IMR-90 (cell line): Measurements from ENCODE around the gene GGA3.
"Not testable (repeated sequence)": the region's sequence is repeated elsewhere in the genome, so short reads cannot be mapped to it uniquely, and the experiment has no call there.

ENCODE experiments used
- ELK1 ChIP-seq: fragments of 150-350 bp; IDR thresholded peaks from 2 replicates; pipeline ENCODE4 v1.6.1; 2016; ENCODE audit warnings: low read depth, mild to moderate bottlenecking, low read length, moderate library complexity, borderline replicate concordance
- RAD21 ChIP-seq: IDR thresholded peaks from 2 replicates; pipeline ENCODE4 v1.6.1; 2012; ENCODE audit warnings: low read length, improper control_type of control experiment
- RFX5 ChIP-seq: IDR thresholded peaks from 2 replicates; pipeline ENCODE4 v1.8.0; 2012; ENCODE audit warnings: low read depth, mild to moderate bottlenecking, low read length, moderate library complexity
- TF ChIP-seq, protein P1 (sequence below): conservative IDR thresholded peaks from 2 replicates; pipeline ENCODE4 v1.5.1; 2012; ENCODE audit warnings: mild to moderate bottlenecking, low read depth, low read length, improper control_type of control experiment

DNA sequence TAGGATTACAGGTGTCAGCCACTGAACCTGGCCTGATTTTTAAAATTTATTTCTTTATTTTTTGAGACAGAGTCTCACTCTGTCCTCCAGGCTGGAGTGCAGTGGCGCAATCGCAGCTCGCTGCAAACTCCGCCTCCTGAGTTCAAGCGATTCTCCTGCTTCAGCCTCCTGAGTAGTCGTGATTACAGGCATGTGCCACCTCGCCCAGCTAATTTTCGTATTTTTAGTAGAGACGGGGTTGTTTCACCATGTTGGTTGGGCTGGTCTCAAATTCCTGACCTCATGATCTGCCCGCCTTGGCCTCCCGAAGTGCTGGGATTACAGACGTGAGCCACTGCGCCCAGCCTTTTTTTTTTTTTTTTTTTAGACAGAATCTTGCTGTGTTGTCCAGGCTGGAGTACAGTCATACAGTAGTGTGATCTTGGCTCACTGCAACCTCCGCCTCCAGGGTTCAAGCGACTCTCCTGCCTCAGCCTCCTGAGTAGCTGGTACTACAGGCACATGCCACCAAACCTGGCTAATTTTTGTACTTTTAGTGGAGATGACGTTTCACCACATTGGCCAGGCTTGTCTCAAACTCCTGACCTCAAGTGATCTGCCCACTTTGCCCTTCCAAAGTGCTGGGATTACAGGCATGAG is 31.5 kb upstream of the GGA3 start:
- TF ChIP-seq, protein P1, sequence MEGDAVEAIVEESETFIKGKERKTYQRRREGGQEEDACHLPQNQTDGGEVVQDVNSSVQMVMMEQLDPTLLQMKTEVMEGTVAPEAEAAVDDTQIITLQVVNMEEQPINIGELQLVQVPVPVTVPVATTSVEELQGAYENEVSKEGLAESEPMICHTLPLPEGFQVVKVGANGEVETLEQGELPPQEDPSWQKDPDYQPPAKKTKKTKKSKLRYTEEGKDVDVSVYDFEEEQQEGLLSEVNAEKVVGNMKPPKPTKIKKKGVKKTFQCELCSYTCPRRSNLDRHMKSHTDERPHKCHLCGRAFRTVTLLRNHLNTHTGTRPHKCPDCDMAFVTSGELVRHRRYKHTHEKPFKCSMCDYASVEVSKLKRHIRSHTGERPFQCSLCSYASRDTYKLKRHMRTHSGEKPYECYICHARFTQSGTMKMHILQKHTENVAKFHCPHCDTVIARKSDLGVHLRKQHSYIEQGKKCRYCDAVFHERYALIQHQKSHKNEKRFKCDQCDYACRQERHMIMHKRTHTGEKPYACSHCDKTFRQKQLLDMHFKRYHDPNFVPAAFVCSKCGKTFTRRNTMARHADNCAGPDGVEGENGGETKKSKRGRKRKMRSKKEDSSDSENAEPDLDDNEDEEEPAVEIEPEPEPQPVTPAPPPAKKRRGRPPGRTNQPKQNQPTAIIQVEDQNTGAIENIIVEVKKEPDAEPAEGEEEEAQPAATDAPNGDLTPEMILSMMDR: not testable (repeated sequence)
- not testable (repeated sequence) for TF ChIP-seq ELK1, RFX5, RAD21
